ENCODE measurements around the gene ARHGEF39.

The ARHGEF39 gene

GRCh38 chr9:35673132-35674024, 8.4 kb upstream of the ARHGEF39 start, which contains the start of gene CA9:
TSS of gene CA9 (plus strand) at chr9:35673928. CDS start at chr9:35673960, 32 bp downstream.
- no peak for DNase-seq

- no peak for DNase-seq
Observed at GRCh38 chr9:35669331-35670145, 4.5 kb upstream of the ARHGEF39 start.

GRCh38 chr9:35667939-35668338, 2.9 kb upstream of the ARHGEF39 start:
- no peak for DNase-seq

GRCh38 chr9:35666549-35666948, 1.6 kb upstream of the ARHGEF39 start:
- DNase-seq, result no peak

- DNase-seq, result no peak
Observed at GRCh38 chr9:35666045-35666444, 1.1 kb upstream of the ARHGEF39 start.

GRCh38 chr9:35665471-35665818, 450 bp upstream of the ARHGEF39 start:
- no peak for DNase-seq

- no peak for DNase-seq
Observed at GRCh38 chr9:35662437-35662836, 2.6 kb downstream of the ARHGEF39 start.

GRCh38 chr9:35661756-35662350, 3.1 kb downstream of the ARHGEF39 start:
- DNase-seq, result no peak

- DNase-seq, result no peak
Observed at GRCh38 chr9:35660966-35661415, 4.0 kb downstream of the ARHGEF39 start.

- DNase-seq, result no peak
Observed at GRCh38 chr9:35659340-35659739, 5.7 kb downstream of the ARHGEF39 start.

GRCh38 chr9:35658968-35659220, 6.1 kb downstream of the ARHGEF39 start:
- no peak for DNase-seq

- peak; percentile 77 for DNase-seq
Observed at GRCh38 chr9:35658137-35658967, 6.6 kb downstream of the ARHGEF39 start, which contains the start of gene CCDC107. TSS of gene CCDC107 (plus strand) at chr9:35658292. CDS start at chr9:35658380, 88 bp downstream.

GRCh38 chr9:35657546-35658136, 7.4 kb downstream of the ARHGEF39 start, which contains the start of gene RMRP:
TSS of gene RMRP (minus strand) at chr9:35658019.
- DNase-seq, result peak; percentile 71

GRCh38 chr9:35656831-35657545, 8.0 kb downstream of the ARHGEF39 start:
- DNase-seq, result no peak

GRCh38 chr9:35656348-35656747, 8.6 kb downstream of the ARHGEF39 start:
- DNase-seq, result no peak

- no peak for DNase-seq
Observed at GRCh38 chr9:35653611-35654010, 11.4 kb downstream of the ARHGEF39 start.

GRCh38 chr9:35652829-35653209, 12.2 kb downstream of the ARHGEF39 start:
- no peak for DNase-seq

GRCh38 chr9:35651956-35652828, 12.8 kb downstream of the ARHGEF39 start:
- DNase-seq, result no peak

- no peak for DNase-seq
Observed at GRCh38 chr9:35650341-35651158, 14.4 kb downstream of the ARHGEF39 start, which contains the start of gene SIT1. TSS of gene SIT1 (minus strand) at chr9:35650931. CDS start at chr9:35650853, 78 bp downstream.
